ENCODE data around the gene GLYR1. TPM values are rescaled to one million over a fixed set of nuclear protein-coding genes. Genes with fewer than 3 reads are reported as not detected.

Gene GLYR1
- total and polyA plus RNA-seq, 2 donors (not counting 3 experiments of a cell fraction or from before 2014, with no cell fraction given) = 47.9 to 107 TPM

- Histone ChIP-seq H3K79me2 (ENCODE audit: control insufficient read depth, insufficient read depth, low read length) (no peaks in the 10 kb centered on the region), H3K9ac (replicated peaks; ENCODE audit: extremely low read depth, insufficient read depth, low read length) (no peak overlapping the region), H2AFZ (ENCODE audit: low read depth, low read length) (no peak overlapping the region), H3K9me1 (replicated peaks; ENCODE audit: control insufficient read depth, extremely low read depth, insufficient read depth, low read length) (no peaks in the 10 kb centered on the region), H3K27ac (ENCODE audit: insufficient read depth, low read depth, low read length) (no peak overlapping the region), H4K20me1 (replicated peaks; ENCODE audit: control insufficient read depth, extremely low read depth, insufficient read depth, low read length) (no peaks in the 10 kb centered on the region), H3K27me3 (ENCODE audit: control insufficient read depth in 2 of 2, insufficient read depth in 2 of 2, low read length in 2 of 2) (no peaks in the 10 kb centered on the region), H3K4me2 (ENCODE audit: insufficient read depth, low read length) (no peak overlapping the region), H3K4me3 (replicated peaks in 1 of 3; ENCODE audit: insufficient read depth in 1 of 3, low read depth in 1 of 3, low read length in 3 of 3) (no peak overlapping the region), H3K9me3 (replicated peaks; ENCODE audit: control insufficient read depth, insufficient read depth, low read length) (no peaks in the 10 kb centered on the region), H3K36me3 (ENCODE audit: control insufficient read depth in 2 of 2, extremely low read depth in 1 of 2, insufficient read depth in 2 of 2, low read length in 2 of 2) (peaks cover 0 to 1% of the 10 kb centered on the region in 2 experiments), H3K4me1 (ENCODE audit: control insufficient read depth, extremely low read depth, insufficient read depth, low read length) (no peaks in the 10 kb centered on the region)
- POLR2A ChIA-PET = interaction anchor here (0.7 kb wide), 1 partner anchor 83 kb away, joined by 8 read pairs; no protein-coding TSS in a partner anchor
- dilution Hi-C loops (cut with MboI; ENCODE audit: extremely low pct_ligation_motif_present, low sequenced_read_pairs) = no loop called here
- no TSS peak for BruUV-seq (replicated peaks)
- no peak for TF ChIP-seq MYC (IDR thresholded peaks at IDR 0.05; ENCODE audit: low read depth, low read length)
- no peak for TF ChIP-seq GATA2 (IDR thresholded peaks at IDR 0.05; ENCODE audit: insufficient read depth, insufficient read length, low read depth, low read length)
- intact Hi-C loops (cut with micrococcal nuclease) = loop anchor here (10.0 kb wide), 1 partner anchor 64 kb away; the partner anchor contains the start of gene SEC14L5
- CTCF ChIA-PET = interaction anchor here (0.6 kb wide), 1 partner anchor 40 kb away, joined by 3 read pairs; no protein-coding TSS in a partner anchor
- FAIRE-seq (no peak), DNase-seq (ENCODE audit: low read depth, low spot score) (no peak)
These were observed 44.2 kb upstream of the GLYR1 start for GRCh38 chr16:4891097-4891885.

- POLR2A ChIA-PET = no interaction called here
- Histone ChIP-seq H3K9ac (replicated peaks; ENCODE audit: extremely low read depth, insufficient read depth, low read length) (no peak overlapping the region), H4K20me1 (replicated peaks; ENCODE audit: control insufficient read depth, extremely low read depth, insufficient read depth, low read length) (no peaks in the 10 kb centered on the region), H3K4me3 (replicated peaks in 1 of 3; ENCODE audit: insufficient read depth in 1 of 3, low read depth in 1 of 3, low read length in 3 of 3) (no peak overlapping the region), H3K36me3 (ENCODE audit: control insufficient read depth in 2 of 2, extremely low read depth in 1 of 2, insufficient read depth in 2 of 2, low read length in 2 of 2) (peaks cover 0 to 7% of the 10 kb centered on the region in 2 experiments), H3K27ac (ENCODE audit: insufficient read depth, low read depth, low read length) (no peak overlapping the region), H3K79me2 (ENCODE audit: control insufficient read depth, insufficient read depth, low read length) (no peaks in the 10 kb centered on the region), H3K4me2 (ENCODE audit: insufficient read depth, low read length) (no peak overlapping the region), H3K27me3 (ENCODE audit: control insufficient read depth in 2 of 2, insufficient read depth in 2 of 2, low read length in 2 of 2) (no peaks in the 10 kb centered on the region), H3K9me3 (replicated peaks; ENCODE audit: control insufficient read depth, insufficient read depth, low read length) (no peaks in the 10 kb centered on the region), H2AFZ (ENCODE audit: low read depth, low read length) (no peak overlapping the region), H3K4me1 (ENCODE audit: control insufficient read depth, extremely low read depth, insufficient read depth, low read length) (no peaks in the 10 kb centered on the region), H3K9me1 (replicated peaks; ENCODE audit: control insufficient read depth, extremely low read depth, insufficient read depth, low read length) (no peaks in the 10 kb centered on the region)
- intact Hi-C loops (cut with micrococcal nuclease) = loop anchor here (10.0 kb wide), 1 partner anchor 64 kb away; the partner anchor contains the start of gene SEC14L5
- FAIRE-seq (no peak), DNase-seq (ENCODE audit: low read depth, low spot score) (no peak)
- CTCF ChIA-PET = interaction anchor here (2.1 kb wide), 1 partner anchor 66 kb away, joined by 10 read pairs; no protein-coding TSS in a partner anchor
- TF ChIP-seq EZH2 (IDR thresholded peaks at IDR 0.05; ENCODE audit: borderline replicate concordance, low read depth, low read length, severe bottlenecking) (no peak), JUN (IDR thresholded peaks at IDR 0.05; ENCODE audit: borderline replicate concordance, insufficient read depth, insufficient read length, low read depth) (no peak), MAX (IDR thresholded peaks at IDR 0.05; ENCODE audit: insufficient read depth, insufficient read length) (no peak), MYC (IDR thresholded peaks at IDR 0.05; ENCODE audit: low read depth, low read length) (no peak), CTCF (IDR thresholded peaks at IDR 0.05; ENCODE audit: extremely low read depth in 1 of 2, insufficient read depth in 1 of 2, low read depth in 1 of 2, low read length in 2 of 2) (no peak), GATA2 (IDR thresholded peaks at IDR 0.05; ENCODE audit: insufficient read depth, insufficient read length, low read depth, low read length) (no peak), POLR2A (IDR thresholded peaks at IDR 0.05; ENCODE audit: low read depth, low read length) (no peak), FOS (IDR thresholded peaks at IDR 0.05; ENCODE audit: borderline replicate concordance, insufficient read depth, low read length) (no peak)
- no TSS peak for BruUV-seq (replicated peaks)
- dilution Hi-C loops (cut with MboI; ENCODE audit: extremely low pct_ligation_motif_present, low sequenced_read_pairs) = no loop called here
These were observed 43.6 kb upstream of the GLYR1 start for GRCh38 chr16:4890686-4891085.

All from endothelial cell of umbilical vein (primary cell).